ENCODE data around the gene LZIC.

Gene LZIC

DNA sequence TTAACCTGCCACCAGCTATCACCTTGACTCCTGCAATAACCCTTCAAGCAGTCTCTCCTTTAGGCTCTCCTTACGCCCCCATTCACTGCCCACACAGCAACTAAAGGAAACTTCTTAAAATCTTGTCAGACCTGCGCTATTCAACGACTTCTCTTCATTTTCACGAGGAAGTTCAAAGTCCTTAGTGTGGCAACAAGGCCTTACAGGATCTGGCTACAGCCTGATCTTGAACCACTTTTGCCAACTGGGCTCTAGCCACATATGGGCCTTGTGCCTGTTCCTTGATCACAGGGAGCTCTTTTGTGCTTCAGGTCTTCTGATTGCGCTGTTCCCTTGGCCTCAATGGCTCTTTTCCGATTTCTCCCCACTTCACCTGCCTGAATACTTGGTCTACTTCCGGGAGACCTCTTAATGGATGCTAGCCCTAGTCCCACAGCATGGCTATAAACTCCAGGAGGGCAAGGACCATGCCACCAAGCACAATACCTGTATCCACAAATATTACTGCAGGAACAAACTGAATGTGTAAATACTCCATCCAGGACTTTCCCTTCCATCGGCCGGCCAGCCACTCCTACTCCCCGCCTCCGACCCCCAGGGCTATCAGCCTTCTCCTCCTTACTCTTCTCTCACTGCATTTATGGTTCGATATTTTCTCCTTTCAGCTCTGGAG is 30.8 kb downstream of the LZIC start:
- Histone ChIP-seq H3K27ac (peak overlapping the region in 3 of 21 experiments; percentile 26 to 91 (median 40)), H3K4me3 (no peak overlapping the region)

- Histone ChIP-seq H3K4me3 (peak overlapping the region; percentile 42 to 59 (median 48)), H3K27ac (peak overlapping the region; percentile 3 to 94 (median 87))
These were observed 32.6 kb downstream of the LZIC start for GRCh38 chr1:9910423-9911178.

GRCh38 chr1:9910076-9910422 is 33.1 kb downstream of the LZIC start, which contains the start of gene CTNNBIP1:
Gene CTNNBIP1, minus strand, starts transcription at chr1:9910269. Its CDS starts 38,205 bp downstream, at chr1:9872064.
- Histone ChIP-seq H3K4me3 (peak within 1 kb of the TSS; percentile 55 to 89 (median 78)), H3K27ac (peak within 1 kb of the TSS; percentile 79 to 96 (median 90))

- Histone ChIP-seq H3K27ac (peak overlapping the region; percentile 79 to 96 (median 90)), H3K4me3 (peak overlapping the region; percentile 53 to 89 (median 78))
These were observed 33.8 kb downstream of the LZIC start for GRCh38 chr1:9909234-9910046.

DNA sequence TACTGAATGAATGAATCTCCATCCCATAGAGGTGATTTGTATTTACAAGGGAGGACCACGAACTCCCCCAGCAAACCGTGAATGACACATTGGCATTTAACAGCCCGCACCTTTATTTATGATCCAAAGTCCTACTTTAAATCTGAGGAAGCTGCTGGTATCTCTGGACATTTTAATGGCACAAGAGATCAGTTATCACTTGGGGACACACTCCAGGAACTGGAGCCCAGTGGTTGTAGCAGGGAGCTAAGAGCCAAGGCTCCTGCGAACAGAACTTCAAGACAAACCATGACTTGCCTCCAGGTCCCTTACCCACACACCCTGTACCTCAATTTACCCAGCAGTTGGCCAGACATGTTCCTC is 34.3 kb downstream of the LZIC start:
- H3K4me3 ChIP-seq, result peak overlapping the region in 6 of 7 experiments; percentile 53 to 89 (median 80)
- H3K27ac ChIP-seq, result peak overlapping the region in 17 of 21 experiments; percentile 80 to 96 (median 90)

GRCh38 chr1:9907441-9907840 is 35.8 kb downstream of the LZIC start:
- Histone ChIP-seq H3K4me3 (no peak overlapping the region), H3K27ac (peak overlapping the region in 4 of 21 experiments; percentile 11 to 39 (median 22))

DNA sequence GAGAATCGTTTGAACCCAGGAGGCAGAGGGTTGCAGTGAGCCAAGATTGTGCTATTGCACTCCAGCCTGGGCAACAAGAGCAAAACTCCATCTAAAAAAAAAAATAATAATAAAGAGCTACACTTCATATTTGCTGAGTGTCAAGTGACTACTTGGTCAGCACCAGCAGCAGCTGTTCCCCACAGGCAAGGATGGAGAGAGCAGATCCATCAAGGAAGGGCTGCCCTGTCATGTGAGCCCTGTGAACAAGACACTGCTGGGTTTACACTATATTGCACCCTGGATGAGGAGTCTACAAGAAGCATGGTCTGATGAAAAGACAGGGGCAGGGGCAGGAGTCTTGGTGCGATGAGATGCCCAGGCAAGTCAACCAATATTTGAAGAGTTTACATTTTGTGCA is 36.7 kb downstream of the LZIC start:
- no peak overlapping the region for H3K27ac ChIP-seq
- H3K4me3 ChIP-seq, result no peak overlapping the region

- H3K27ac ChIP-seq, result no peak overlapping the region
- no peak overlapping the region for H3K4me3 ChIP-seq
These were observed 38.2 kb downstream of the LZIC start for GRCh38 chr1:9905010-9905409.

GRCh38 chr1:9904596-9904995 is 38.6 kb downstream of the LZIC start:
- H3K4me3 ChIP-seq, result no peak overlapping the region
- H3K27ac ChIP-seq, result no peak overlapping the region

GRCh38 chr1:9903801-9904527 is 39.2 kb downstream of the LZIC start:
- Histone ChIP-seq H3K27ac (no peak overlapping the region), H3K4me3 (no peak overlapping the region)

- Histone ChIP-seq H3K4me3 (no peak overlapping the region), H3K27ac (peak overlapping the region in 11 of 21 experiments; percentile 13 to 77 (median 40))
These were observed 41.1 kb downstream of the LZIC start for GRCh38 chr1:9902060-9902452.

DNA sequence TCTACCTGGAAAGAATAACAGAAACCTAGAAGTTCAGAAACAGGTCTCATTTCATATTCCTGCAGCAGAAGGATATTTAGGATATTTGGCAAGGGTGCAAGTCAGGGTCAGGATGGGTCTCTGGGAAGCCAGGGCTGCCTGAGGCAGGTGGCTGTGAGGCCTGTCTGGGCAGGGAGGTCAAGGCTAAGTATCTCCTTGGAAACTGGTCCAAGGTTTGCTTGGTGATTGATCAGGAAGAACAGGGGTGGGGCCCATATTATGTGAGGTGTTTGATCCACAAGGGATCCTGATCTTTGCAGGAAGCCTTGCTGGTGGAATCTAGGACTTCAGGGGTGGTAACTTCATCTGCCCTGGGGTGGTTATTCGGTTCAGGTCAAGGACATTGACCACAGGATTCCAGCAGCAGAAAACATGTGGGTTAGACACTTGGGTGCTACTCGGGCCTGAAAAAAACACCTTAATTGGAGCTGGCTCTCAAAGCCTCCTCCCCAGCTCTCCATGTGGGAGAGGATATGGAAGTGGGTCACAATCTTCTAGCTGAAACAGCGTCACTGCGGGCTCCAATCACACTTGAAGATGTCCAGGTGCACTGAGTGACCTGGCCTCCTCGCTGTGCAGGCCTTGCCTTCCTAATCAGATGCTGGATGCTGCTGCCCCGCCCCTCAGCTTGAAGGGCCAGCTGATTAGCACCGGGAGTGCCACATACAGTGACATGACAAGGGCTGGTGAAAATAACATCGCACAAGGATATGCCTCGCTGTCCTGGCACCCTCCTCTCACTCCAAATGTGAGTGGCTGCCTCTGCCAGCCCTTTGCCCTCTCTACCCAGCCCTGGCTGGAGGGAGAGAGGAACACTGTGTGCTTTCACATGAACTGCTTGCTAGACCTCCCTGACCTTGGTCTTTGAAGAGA is 41.8 kb downstream of the LZIC start:
- no peak overlapping the region for H3K4me3 ChIP-seq
- H3K27ac ChIP-seq, result peak overlapping the region in 18 of 21 experiments; percentile 13 to 77 (median 53)

- H3K27ac ChIP-seq, result peak overlapping the region in 18 of 21 experiments; percentile 1 to 77 (median 52)
- peak overlapping the region in 1 of 7 experiments; percentile 15 for H3K4me3 ChIP-seq
These were observed 42.8 kb downstream of the LZIC start for GRCh38 chr1:9900142-9901043.

DNA sequence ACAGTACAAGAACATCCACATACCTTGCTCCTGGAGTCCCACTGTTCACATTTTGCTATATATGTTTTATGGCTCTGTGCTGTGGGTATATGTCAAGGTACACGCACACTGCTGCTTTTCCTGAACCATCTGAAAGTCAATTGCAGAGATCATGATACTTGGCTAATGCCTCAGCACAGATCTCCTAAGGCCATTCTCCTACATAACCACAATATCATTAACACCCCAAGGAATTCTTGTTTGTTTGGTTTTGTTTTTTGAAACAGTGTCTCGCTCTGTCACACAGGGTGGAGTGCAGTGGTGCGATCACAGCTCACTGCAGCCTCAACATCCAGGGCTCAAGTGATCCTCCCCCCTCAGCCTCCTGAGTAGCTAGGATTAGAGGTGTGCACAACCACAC is 49.1 kb downstream of the LZIC start:
- H3K27ac ChIP-seq, result peak overlapping the region in 20 of 21 experiments; percentile 52 to 93 (median 86)

DNA sequence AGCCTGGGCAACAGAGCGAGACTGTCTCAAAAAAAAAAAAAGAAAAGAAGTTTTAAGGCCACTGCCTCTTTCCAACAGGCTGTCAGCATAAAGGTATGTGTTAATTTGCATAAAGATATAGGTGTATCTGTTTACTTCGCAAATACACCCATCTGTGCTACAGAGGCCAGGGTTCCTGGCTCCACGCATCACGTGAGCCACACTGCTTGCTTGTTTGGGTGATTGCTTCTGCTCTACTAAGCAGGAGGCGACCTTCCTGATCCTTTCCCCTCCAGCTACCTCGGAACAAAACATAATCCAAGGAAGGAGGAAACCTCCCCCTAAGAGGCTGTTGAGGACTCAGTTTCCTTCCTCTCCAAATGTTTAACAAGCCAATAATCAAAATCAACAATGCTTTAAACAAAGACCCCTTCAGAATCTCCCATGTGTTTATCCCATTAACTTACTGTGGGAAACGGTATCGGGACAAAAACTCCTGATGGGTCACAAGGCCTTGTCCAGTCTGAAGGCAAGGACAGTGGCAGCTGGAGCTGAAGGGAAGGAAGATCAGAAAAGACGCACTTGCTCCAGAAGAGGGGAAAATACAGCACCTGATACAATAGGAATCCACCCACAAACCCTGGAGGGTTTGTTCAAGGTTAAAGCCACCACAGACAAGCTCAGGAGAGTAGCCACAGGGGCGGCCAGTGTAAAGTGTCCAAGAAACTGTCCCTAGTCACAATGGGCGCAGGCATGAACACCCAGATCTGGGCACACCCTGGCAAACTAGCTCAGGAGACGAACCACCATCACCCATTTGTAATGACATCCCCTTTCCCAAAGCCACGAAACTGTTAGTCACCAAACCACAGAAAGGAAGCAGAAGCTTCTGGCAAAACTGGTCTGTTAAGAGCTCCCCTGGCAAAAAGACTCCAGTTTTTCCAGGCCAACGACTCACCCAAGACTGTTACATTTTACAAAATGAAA is 50.3 kb downstream of the LZIC start:
- Histone ChIP-seq H3K27ac (peak overlapping the region in 20 of 21 experiments; percentile 52 to 93 (median 86)), H3K4me3 (peak overlapping the region in 1 of 7 experiments; percentile 1)

More for the DNA sequence above, 49.1 kb downstream of the LZIC start:
- no peak overlapping the region for H3K4me3 ChIP-seq

DNA sequence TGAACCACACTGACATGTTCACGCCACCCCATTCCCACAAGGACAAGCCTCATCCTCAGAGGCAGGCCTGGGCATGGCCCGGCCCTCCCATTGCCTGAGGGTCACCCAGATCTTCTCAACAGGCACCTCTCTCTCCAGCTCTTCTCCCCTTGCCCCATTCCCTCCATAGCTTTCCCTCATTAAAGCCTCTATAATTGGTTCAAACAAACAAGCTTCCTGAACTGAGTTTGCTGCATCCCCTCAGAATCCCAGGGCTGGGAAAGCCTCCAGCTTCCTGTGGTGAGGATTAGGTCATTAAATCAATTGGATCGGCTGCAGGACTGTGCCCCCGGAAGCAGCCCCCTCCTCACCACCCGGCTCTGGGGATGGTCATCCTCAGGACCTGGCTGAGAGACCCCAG is 52.0 kb downstream of the LZIC start:
- Histone ChIP-seq H3K27ac (peak overlapping the region in 20 of 21 experiments; percentile 11 to 93 (median 84)), H3K4me3 (no peak overlapping the region)
